GM12892 (cell line): ENCODE results near the gene ARID2.

ENCODE experiments used
- POLR2A ChIP-seq: IDR thresholded peaks from 2 replicates; pipeline ENCODE4 v1.6.1; 2011; ENCODE audit warnings: low read depth, low read length, control low read depth
- POLR2AphosphoS5 ChIP-seq: IDR thresholded peaks from 2 replicates; pipeline ENCODE4 v1.6.1; 2011; ENCODE audit warnings: low read depth, low read length, control low read depth
- TAF1 ChIP-seq: IDR thresholded peaks from 2 replicates; pipeline ENCODE4 v1.6.1; 2011; ENCODE audit warnings: low read depth, mild to moderate bottlenecking, control low read depth, low read length, borderline replicate concordance

GRCh38 chr12:45688183-45688582 lies 41.3 kb upstream of the ARID2 start:
- TF ChIP-seq POLR2A (no peak), POLR2AphosphoS5 (no peak), TAF1 (no peak)
